ENCODE results near the gene COL9A3.

GRCh38 chr20:62852196-62852595 lies 35.3 kb downstream of the COL9A3 start:
- TF ChIP-seq JUND (IDR thresholded peaks at IDR 0.05; ENCODE audit: low read length) (no peak), POLR2A (IDR thresholded peaks at IDR 0.05; ENCODE audit: control extremely low read depth in 1 of 2, low read depth in 2 of 2, low read length in 2 of 2) (no peak), SUZ12 (IDR thresholded peaks at IDR 0.05; ENCODE audit: low read length) (no peak), CTCF (IDR thresholded peaks at IDR 0.05; ENCODE audit: control extremely low read depth in 1 of 3, insufficient read depth in 1 of 3, low read depth in 1 of 3, low read length in 3 of 3) (no peak), USF2 (IDR thresholded peaks at IDR 0.05; ENCODE audit: low read length) (no peak), BCL11A (IDR thresholded peaks at IDR 0.05; ENCODE audit: low read depth in 2 of 2, low read length in 2 of 2) (no peak)

Measured in H1 (cell line).